Stimulated activated naive B cell treated with anti-CD40 and anti-IgM and Interleukin-4, amounts not matched to agents 10 μg/mL and 1 μg/mL and 100 μg/mL, for 72 hours (primary cell): ENCODE measurements around the gene ABI3BP.

Experiments used
- ATAC-seq, 2 donors: fragments of 150-1000 bp; cut with Tn5 transposase; replicated peaks; 2 replicates each; pipeline ENCODE4 v1.10.0; 2021; ENCODE audit warnings: moderate library complexity in 1 of 2
- DNase-seq: peaks from one replicate; pipeline ENCODE4 v3.0.0; 2021
- H3K27ac Mint-ChIP-seq: one replicate; pipeline ENCODE4 v1.8.0; 2022; ENCODE audit warnings: mild to moderate bottlenecking, mixed read lengths
- H3K27me3 Mint-ChIP-seq, 2 donors: one replicate each; pipeline ENCODE4 v1.8.0; 2022; ENCODE audit warnings: mixed read lengths in 2 of 2
- H3K36me3 Mint-ChIP-seq, 2 donors: one replicate each; pipeline ENCODE4 v1.8.0; 2022; ENCODE audit warnings: mixed read lengths in 2 of 2, mild to moderate bottlenecking in 1 of 2
- H3K4me1 Mint-ChIP-seq, 2 donors: one replicate each; pipeline ENCODE4 v1.8.0; 2022; ENCODE audit warnings: mixed read lengths in 2 of 2, mild to moderate bottlenecking in 1 of 2
- H3K4me3 Mint-ChIP-seq, 2 donors: one replicate each; pipeline ENCODE4 v1.8.0; 2022; ENCODE audit warnings: mild to moderate bottlenecking in 2 of 2, mixed read lengths in 2 of 2, moderate library complexity in 1 of 2
- H3K9me3 Mint-ChIP-seq, 2 donors: one replicate each; pipeline ENCODE4 v1.8.0; 2022; ENCODE audit warnings: mixed read lengths in 2 of 2, mild to moderate bottlenecking in 1 of 2

The ABI3BP gene

DNA sequence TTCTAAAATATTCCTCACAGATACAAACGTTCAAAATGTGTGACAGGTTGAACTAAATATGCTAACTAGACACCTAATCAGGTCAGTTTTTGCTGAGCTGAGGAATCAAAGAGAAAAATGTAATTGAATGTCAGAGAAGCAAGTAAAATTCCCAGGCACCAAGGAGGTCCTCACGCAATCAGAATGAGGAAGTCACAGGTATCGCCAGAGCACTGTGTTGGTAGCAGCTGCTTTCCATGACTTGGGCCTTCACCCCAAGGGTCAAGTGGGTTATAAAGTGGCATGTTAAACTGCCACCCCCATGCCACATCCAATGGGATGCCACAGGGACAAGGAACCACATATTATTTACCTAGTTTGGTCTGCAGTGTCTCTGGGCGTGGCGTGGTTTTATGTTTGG lies 158.9 kb downstream of the ABI3BP start:
- Mint-ChIP-seq H3K4me3 (no peak overlapping the region), H3K36me3 (no peaks in the 10 kb centered on the region), H3K27ac (no peak overlapping the region), H3K4me1 (no peaks in the 10 kb centered on the region), H3K27me3 (peaks cover 12 to 20% of the 10 kb centered on the region in 2 donors), H3K9me3 (peaks cover 0 to 1% of the 10 kb centered on the region in 2 donors)
- DNase-seq = no peak
- no peak for ATAC-seq

DNA sequence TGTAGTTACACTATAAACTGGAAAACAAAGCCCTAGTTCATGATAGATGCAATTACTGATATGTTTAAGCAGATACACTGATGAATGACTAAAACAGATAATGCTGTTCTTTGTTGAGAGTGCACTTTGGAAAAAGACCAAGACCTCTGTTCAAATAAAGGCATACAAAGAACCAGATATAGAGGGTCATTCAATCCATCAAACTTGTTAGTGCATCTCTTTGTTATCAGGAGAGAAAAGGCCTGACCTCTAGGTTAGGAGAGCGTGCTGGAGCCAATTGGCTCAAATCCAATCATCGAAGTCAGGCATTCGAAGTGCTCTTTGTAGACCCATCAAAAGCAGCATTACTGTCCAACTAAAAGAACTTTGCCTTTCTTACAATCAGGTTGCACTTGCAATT lies 159.7 kb downstream of the ABI3BP start:
- ATAC-seq = no peak
- peaks cover 6 to 21% of the 10 kb centered on the region in 2 donors for H3K27me3 Mint-ChIP-seq
- peaks cover 0 to 1% of the 10 kb centered on the region in 2 donors for H3K9me3 Mint-ChIP-seq
- no peak for DNase-seq
- H3K4me1 Mint-ChIP-seq = no peaks in the 10 kb centered on the region
- H3K36me3 Mint-ChIP-seq = no peaks in the 10 kb centered on the region
- no peak overlapping the region for H3K27ac Mint-ChIP-seq
- no peak overlapping the region for H3K4me3 Mint-ChIP-seq

DNA sequence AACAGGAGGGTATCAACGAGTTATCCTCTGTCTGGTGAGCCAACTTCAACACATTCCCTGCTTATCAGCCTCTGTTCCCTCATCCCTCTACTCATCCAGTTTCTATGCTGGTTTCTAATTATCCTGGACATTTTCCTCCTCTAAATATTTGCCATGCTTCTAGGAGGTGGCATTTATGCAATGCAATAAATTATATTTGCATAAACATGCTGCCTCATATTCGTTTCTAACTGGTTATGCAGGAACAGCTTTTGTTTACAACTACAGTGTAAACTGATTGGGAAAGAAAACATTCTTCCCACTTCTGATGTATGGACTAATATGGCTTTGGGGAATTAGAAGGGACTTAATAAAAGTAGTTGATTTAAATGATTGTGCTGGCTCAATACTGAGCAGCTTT lies 161.6 kb downstream of the ABI3BP start:
- peaks cover 0 to 14% of the 10 kb centered on the region in 2 donors for H3K27me3 Mint-ChIP-seq
- H3K27ac Mint-ChIP-seq = no peak overlapping the region
- DNase-seq = no peak
- H3K4me1 Mint-ChIP-seq = no peaks in the 10 kb centered on the region
- no peaks in the 10 kb centered on the region for H3K36me3 Mint-ChIP-seq
- ATAC-seq = no peak
- peaks cover 0 to 1% of the 10 kb centered on the region in 2 donors for H3K9me3 Mint-ChIP-seq
- H3K4me3 Mint-ChIP-seq = no peak overlapping the region

DNA sequence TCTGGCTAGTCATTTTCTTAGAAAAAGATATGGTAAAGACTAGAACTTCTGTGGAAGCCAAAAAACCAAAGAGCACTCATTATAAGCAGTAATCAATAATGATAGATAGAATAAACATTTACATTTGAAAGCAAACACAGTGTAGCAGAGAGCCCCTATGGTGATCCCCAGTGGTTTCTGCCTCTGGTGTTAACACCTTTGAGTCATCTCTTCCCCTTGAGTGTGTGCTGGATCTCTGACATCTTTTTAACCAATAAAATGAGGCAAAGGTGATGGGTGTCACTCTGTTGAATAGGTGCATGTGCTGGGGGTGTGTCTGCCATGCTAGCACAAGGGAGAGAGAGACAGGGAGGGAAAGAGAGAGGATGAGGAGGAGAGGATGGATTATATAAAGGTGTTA lies 162.3 kb downstream of the ABI3BP start:
- no peak overlapping the region for H3K27ac Mint-ChIP-seq
- H3K4me3 Mint-ChIP-seq = no peak overlapping the region
- DNase-seq (no peak), ATAC-seq (no peak)
- H3K9me3 Mint-ChIP-seq = peaks cover 0 to 1% of the 10 kb centered on the region in 2 donors
- no peaks in the 10 kb centered on the region for H3K36me3 Mint-ChIP-seq
- H3K27me3 Mint-ChIP-seq = peaks cover 0 to 9% of the 10 kb centered on the region in 2 donors
- H3K4me1 Mint-ChIP-seq = no peaks in the 10 kb centered on the region

DNA sequence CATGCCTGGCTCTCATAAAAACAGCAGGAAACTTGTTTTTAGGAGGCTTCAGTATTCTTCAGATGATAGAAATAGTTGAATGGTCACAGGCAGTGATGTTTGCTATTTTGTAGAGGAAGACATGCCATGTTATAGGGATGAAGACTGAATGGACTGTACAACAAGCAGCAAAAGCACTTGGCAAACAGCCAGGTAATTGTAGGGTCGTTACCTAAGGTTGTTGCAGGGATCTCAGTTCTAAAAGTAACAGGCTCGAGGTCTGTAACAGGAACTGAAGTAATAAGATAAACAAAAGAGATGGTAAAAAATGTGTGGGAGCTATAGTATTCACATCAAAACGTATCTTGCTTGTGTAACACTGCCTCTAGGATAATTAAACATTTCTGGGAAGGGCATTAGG lies 167.6 kb downstream of the ABI3BP start:
- Mint-ChIP-seq H3K27me3 (peaks cover 0 to 6% of the 10 kb centered on the region in 2 donors), H3K4me1 (no peaks in the 10 kb centered on the region), H3K9me3 (no peaks in the 10 kb centered on the region), H3K4me3 (no peak overlapping the region), H3K36me3 (no peaks in the 10 kb centered on the region), H3K27ac (no peak overlapping the region)
- DNase-seq (no peak), ATAC-seq (no peak)

DNA sequence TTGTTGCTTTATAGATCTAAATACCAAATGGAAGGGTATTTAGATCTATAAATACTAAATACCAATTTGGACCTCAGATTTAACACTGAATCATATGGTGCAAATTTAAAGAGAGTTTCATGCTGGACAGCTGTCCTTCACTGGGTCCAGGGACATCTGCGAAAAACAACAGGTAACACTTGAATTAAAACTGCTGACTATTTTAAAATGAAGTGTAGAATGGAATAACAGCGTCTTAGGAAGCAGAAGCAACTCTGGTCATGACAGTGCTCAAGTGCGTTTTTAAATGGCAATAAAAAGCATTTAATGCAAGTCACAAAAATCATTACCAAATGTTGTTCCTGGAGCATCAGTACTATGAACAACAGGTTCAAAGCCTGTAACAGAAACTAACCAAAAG lies 177.6 kb downstream of the ABI3BP start:
- Mint-ChIP-seq H3K9me3 (no peaks in the 10 kb centered on the region), H3K4me1 (peaks cover 0 to 7% of the 10 kb centered on the region in 2 donors), H3K36me3 (no peaks in the 10 kb centered on the region), H3K27ac (no peak overlapping the region), H3K4me3 (no peak overlapping the region), H3K27me3 (peaks cover 0 to 11% of the 10 kb centered on the region in 2 donors)
- no peak for ATAC-seq
- DNase-seq = no peak

DNA sequence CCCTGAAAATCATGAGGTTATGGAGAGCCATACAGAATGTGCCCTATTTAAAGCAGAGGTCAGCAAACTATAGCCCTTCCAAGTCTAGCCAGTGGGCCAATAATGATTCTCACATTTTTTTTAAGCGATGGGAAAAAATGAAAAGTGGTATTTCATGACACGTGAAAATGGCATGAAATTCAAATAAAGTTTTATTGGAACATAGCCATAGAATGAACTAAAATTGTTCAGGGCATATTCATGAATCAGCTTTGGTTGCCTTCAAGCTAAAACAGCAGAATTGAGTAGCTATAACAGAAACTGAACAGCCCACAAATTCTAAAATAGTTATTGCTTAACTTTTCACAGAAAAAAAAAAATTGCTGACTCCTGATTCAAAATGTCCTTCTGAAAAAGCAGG lies 179.4 kb downstream of the ABI3BP start:
- Mint-ChIP-seq H3K27ac (no peak overlapping the region), H3K36me3 (no peaks in the 10 kb centered on the region), H3K4me3 (no peak overlapping the region), H3K4me1 (peaks cover 0 to 7% of the 10 kb centered on the region in 2 donors), H3K9me3 (no peaks in the 10 kb centered on the region), H3K27me3 (peaks cover 0 to 11% of the 10 kb centered on the region in 2 donors)
- DNase-seq = no peak
- no peak for ATAC-seq

DNA sequence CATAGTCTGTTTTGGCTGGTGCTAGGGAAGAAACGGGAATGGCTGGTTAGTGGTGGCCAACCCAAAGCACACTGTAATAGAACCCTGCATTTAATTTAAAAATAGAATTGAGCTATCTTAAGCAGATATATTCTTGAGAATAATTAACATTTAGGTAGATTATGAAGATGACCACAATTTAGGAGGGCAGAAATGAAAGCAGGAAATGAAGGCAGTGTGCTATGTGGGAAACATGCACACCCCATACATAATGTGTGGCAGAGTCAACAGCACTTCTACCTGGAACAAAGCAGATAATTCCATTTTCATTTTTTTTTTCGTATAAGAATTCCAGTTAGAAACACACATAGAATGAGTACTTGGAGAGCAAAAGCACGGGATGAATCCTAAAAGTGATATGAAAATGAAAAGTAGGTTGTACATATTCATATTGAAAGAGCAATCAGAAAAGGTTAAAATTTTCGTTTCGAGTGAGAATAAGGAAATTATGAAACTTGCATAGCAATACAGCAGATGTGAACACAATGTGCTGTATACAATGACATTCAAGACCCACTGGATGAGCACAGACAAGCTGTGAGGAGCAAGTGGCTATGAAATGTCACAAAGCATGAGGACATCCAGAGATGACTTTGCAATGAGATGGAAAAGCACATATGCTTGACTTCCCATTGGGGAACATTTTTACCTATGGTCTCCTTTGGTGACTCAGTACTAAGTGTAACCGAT lies 181.3 kb downstream of the ABI3BP start:
- ATAC-seq = peak; percentile 42 to 69
- H3K9me3 Mint-ChIP-seq = no peaks in the 10 kb centered on the region
- no peak for DNase-seq
- no peaks in the 10 kb centered on the region for H3K36me3 Mint-ChIP-seq
- no peak overlapping the region for H3K27ac Mint-ChIP-seq
- peaks cover 0 to 7% of the 10 kb centered on the region in 2 donors for H3K4me1 Mint-ChIP-seq
- H3K4me3 Mint-ChIP-seq = peak overlapping the region in 1 of 2 donors; percentile 29
- H3K27me3 Mint-ChIP-seq = peaks cover 0 to 11% of the 10 kb centered on the region in 2 donors

DNA sequence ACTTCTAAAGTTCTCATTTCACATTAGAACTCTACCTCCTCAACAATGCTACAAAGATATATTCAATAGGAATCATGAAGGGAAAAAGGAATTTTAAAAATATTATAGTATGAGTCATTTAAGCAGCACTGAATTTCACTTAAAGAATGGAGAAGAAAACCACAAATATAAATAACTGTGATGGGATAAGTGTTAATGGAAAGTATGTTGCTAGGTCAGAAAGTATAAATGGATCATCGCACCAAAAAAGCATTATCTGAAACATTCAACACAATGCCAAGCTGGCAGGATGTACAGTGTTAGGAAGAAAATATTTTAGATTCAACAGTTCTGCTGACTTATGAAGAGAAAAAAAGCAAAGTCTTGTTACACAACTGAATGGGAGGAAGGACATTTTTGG lies 182.6 kb downstream of the ABI3BP start:
- Mint-ChIP-seq H3K36me3 (no peaks in the 10 kb centered on the region), H3K4me3 (no peak overlapping the region)
- no peak for DNase-seq

DNA sequence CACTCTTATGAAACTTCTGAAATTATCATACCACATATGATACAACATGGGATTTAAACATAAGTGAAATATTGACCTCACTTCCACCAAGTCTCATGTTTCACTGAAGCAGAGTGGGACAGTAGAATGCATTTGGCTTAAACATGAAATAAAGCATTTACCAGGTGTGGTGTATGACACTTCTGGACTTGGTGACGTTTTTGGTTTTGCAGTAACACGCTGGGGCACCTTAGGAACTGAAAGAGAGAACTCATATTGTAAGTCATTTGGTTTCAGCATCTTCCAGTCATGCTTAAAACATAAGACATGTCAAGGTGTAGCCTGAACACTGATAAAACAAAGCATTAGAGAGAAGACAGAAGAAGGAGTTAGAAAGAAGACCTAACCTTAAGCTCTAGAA lies 188.6 kb downstream of the ABI3BP start:
- ATAC-seq (no peak), DNase-seq (no peak)
- Mint-ChIP-seq H3K4me1 (no peaks in the 10 kb centered on the region), H3K9me3 (no peaks in the 10 kb centered on the region), H3K27ac (no peak overlapping the region), H3K4me3 (no peak overlapping the region), H3K36me3 (no peaks in the 10 kb centered on the region), H3K27me3 (peaks cover 3 to 11% of the 10 kb centered on the region in 2 donors)

More for the DNA sequence above, 182.6 kb downstream of the ABI3BP start:
- H3K9me3 Mint-ChIP-seq = no peaks in the 10 kb centered on the region
- H3K27ac Mint-ChIP-seq = no peak overlapping the region
- H3K27me3 Mint-ChIP-seq = peaks cover 0 to 11% of the 10 kb centered on the region in 2 donors
- peaks cover 0 to 7% of the 10 kb centered on the region in 2 donors for H3K4me1 Mint-ChIP-seq
- no peak for ATAC-seq

DNA sequence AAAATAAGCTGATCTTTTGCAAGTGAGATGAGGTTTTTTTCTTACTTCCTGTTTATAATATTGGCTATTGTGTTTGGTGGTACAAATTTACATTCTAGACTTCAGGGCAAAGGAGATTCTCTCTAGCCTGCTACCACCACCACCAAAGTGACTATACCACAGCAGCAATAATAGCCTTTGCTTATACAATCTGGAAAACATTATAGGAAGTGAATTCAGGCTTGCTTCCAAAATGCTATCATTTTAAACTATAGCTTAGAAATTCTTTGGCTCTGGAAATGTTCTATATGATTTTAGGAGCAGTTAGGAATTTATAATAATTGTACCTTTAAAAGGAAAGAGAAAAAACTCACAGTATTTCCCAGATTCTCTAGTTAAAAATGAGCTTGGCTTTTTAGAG lies 189.5 kb downstream of the ABI3BP start:
- no peak overlapping the region for H3K27ac Mint-ChIP-seq

DNA sequence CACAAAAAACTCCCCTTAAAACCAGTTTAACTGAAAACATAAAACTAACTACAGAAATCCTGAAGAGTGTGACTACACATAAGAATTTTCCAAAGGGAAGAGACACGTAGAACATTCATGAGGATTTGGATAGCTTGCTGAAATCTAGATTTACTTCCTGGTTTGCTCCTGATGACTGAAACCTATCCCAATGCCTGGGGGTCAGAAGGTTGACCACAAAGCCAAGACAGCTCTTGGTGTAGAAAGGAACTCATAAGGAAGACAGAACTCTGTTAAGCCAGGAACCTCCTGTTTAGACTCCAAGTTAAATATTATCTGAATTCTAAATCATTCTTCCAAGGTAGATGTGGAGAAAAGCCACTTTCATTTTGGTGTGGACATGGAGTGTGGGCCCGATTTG lies 191.1 kb downstream of the ABI3BP start:
- Mint-ChIP-seq H3K36me3 (no peaks in the 10 kb centered on the region), H3K4me1 (no peaks in the 10 kb centered on the region), H3K4me3 (no peak overlapping the region), H3K27ac (no peak overlapping the region), H3K9me3 (no peaks in the 10 kb centered on the region), H3K27me3 (peaks cover 3 to 11% of the 10 kb centered on the region in 2 donors)
- DNase-seq (no peak), ATAC-seq (no peak)

More for the DNA sequence above, 189.5 kb downstream of the ABI3BP start:
- H3K36me3 Mint-ChIP-seq = no peaks in the 10 kb centered on the region
- H3K4me1 Mint-ChIP-seq = no peaks in the 10 kb centered on the region
- DNase-seq (no peak), ATAC-seq (no peak)
- H3K9me3 Mint-ChIP-seq = no peaks in the 10 kb centered on the region
- no peak overlapping the region for H3K4me3 Mint-ChIP-seq
- H3K27me3 Mint-ChIP-seq = peaks cover 3 to 11% of the 10 kb centered on the region in 2 donors

DNA sequence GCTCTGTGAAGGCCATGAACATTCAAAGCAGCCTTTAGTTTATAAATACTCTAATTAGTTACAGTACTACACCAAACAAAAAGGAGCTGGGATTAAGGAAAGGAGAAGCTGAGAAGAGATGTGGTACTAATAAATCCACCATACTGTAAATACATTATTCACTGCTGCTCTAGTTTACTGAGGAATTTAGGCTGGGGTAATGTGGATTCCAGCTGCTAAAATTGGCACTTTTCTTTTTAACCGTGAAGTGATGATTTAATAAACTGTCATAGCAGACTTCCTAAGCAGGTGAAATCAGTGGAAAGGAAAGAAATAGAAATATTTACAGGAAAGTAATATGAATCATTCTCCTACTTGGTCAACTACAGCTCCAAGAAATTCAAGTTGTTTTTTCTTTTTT lies 195.2 kb downstream of the ABI3BP start:
- no peaks in the 10 kb centered on the region for H3K36me3 Mint-ChIP-seq

DNA sequence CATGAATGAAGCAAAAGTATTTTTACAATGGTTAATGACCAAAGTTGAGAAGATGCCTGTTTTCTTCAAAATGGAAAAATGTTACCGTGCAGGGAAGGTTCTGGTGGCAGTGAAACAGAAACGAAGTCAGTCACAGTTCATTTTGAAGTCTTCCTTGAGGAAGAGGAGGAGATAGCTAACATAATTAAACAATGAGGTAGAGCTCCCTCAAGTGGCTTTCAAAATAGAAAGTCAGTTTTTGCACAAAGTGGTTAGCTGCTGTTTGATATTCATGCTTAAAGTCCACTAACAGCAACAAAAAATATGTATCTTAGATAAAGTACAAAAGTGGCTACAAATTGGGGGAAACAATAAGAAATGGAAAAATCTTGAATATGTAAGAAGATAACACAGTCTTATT lies 196.7 kb downstream of the ABI3BP start:
- ATAC-seq = no peak
- no peaks in the 10 kb centered on the region for H3K4me1 Mint-ChIP-seq
- H3K36me3 Mint-ChIP-seq = no peaks in the 10 kb centered on the region
- DNase-seq = no peak
- H3K9me3 Mint-ChIP-seq = no peaks in the 10 kb centered on the region
- H3K27me3 Mint-ChIP-seq = no peaks in the 10 kb centered on the region
- no peak overlapping the region for H3K4me3 Mint-ChIP-seq
- H3K27ac Mint-ChIP-seq = no peak overlapping the region

More for the DNA sequence above, 195.2 kb downstream of the ABI3BP start:
- DNase-seq (no peak), ATAC-seq (no peak)
- H3K27me3 Mint-ChIP-seq = peaks cover 2 to 4% of the 10 kb centered on the region in 2 donors
- H3K9me3 Mint-ChIP-seq = no peaks in the 10 kb centered on the region
- no peak overlapping the region for H3K4me3 Mint-ChIP-seq
- H3K4me1 Mint-ChIP-seq = no peaks in the 10 kb centered on the region
- H3K27ac Mint-ChIP-seq = no peak overlapping the region

DNA sequence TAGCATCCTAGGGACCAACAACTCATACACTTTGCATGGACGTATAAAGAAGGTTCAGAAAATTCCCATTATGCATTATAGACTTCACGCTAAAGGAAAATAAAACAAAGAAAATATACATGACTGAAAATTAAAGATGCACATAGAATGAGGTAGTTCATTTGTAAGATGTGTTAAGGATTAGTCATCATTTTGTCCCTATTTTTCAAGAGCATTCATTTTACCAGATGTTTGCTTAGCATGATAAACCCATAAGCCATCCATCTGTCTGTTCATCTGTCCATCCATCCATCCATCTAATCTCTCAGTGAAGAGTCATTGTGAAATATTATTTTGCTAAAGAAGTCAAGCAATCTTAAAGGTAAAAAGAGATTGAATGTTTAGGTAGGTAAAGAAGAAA lies 203.6 kb downstream of the ABI3BP start:
- ATAC-seq = no peak
- no peak for DNase-seq
- no peaks in the 10 kb centered on the region for H3K36me3 Mint-ChIP-seq

More for the DNA sequence above, 203.6 kb downstream of the ABI3BP start:
- H3K4me3 Mint-ChIP-seq = no peak overlapping the region
- no peaks in the 10 kb centered on the region for H3K4me1 Mint-ChIP-seq
- no peak overlapping the region for H3K27ac Mint-ChIP-seq
- H3K27me3 Mint-ChIP-seq = no peaks in the 10 kb centered on the region
- H3K9me3 Mint-ChIP-seq = peaks cover 1 to 4% of the 10 kb centered on the region in 2 donors
